Activated CD8-positive, alpha-beta memory T cell treated with anti-CD3 and anti-CD28 coated beads, Interleukin-2, amount 50 U/mL, for 4 hours (primary cell): ENCODE results near the gene AQP1.
A peak's percentile ranks its signal among the peaks of the same experiment; 100 is the strongest.

ENCODE experiments used
- DNase-seq: peaks from one replicate; pipeline ENCODE4 v3.0.0-alpha.2; 2020

AQP1 gene

DNA sequence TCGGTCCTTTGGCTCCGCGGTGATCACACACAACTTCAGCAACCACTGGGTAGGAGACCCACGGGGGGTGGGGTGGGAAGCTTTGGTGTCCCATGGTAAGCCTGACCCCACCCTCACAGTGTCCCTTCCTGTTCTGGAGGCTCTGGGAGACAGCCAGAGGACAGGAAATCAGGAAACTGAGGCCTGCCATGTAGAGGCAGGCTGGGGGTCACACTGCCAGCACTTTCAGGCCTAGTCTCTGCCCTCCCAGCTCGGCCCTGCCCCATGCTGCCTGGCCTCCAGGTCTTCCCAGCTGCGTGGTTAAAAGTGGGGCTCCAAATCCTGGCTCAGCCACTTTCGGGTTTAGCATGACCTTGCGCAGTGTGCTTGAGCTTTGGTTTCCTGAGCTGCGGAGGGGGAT, 10.9 kb downstream of the AQP1 start:
- peak; percentile 5 for DNase-seq

DNA sequence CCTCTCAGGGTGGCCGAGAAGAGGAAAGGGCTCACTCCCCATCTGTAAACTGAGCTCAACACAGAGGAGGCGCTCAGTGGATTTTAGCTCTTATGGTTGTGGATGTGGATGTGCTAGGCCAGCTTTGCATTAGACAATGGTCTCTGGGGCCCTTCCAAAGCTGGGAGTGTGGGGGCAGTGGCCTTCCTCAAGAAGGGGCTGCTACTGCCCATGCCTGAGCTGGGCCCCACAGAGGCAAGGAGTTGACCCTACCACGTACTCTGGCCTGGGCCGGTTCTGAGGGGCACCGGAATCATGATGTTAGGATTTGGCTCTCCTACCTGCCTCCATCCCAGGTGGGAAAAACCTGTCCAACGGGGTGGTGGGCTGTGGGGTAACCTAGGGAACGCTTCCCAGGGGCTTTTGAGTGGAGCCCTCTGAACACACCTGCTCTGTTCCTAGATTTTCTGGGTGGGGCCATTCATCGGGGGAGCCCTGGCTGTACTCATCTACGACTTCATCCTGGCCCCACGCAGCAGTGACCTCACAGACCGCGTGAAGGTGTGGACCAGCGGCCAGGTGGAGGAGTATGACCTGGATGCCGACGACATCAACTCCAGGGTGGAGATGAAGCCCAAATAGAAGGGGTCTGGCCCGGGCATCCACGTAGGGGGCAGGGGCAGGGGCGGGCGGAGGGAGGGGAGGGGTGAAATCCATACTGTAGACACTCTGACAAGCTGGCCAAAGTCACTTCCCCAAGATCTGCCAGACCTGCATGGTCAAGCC, 11.5 kb downstream of the AQP1 start:
- peak; percentile 9 for DNase-seq

DNA sequence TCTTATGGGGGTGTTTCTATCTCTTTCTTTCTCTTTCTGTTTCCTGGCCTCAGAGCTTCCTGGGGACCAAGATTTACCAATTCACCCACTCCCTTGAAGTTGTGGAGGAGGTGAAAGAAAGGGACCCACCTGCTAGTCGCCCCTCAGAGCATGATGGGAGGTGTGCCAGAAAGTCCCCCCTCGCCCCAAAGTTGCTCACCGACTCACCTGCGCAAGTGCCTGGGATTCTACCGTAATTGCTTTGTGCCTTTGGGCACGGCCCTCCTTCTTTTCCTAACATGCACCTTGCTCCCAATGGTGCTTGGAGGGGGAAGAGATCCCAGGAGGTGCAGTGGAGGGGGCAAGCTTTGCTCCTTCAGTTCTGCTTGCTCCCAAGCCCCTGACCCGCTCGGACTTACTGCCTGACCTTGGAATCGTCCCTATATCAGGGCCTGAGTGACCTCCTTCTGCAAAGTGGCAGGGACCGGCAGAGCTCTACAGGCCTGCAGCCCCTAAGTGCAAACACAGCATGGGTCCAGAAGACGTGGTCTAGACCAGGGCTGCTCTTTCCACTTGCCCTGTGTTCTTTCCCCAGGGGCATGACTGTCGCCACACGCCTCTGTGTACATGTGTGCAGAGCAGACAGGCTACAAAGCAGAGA, 12.2 kb downstream of the AQP1 start:
- DNase-seq = peak; percentile 9

DNA sequence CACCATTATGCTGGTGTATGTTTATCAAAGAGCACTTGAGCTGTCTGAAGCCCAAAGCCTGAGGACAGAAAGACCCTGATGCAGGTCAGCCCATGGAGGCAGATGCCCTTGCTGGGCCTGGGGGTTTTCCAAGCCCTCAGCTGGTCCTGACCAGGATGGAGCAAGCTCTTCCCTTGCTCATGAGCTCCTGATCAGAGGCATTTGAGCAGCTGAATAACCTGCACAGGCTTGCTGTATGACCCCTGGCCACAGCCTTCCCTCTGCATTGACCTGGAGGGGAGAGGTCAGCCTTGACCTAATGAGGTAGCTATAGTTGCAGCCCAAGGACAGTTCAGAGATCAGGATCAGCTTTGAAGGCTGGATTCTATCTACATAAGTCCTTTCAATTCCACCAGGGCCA, 13.0 kb downstream of the AQP1 start:
- DNase-seq = peak; percentile 2

DNA sequence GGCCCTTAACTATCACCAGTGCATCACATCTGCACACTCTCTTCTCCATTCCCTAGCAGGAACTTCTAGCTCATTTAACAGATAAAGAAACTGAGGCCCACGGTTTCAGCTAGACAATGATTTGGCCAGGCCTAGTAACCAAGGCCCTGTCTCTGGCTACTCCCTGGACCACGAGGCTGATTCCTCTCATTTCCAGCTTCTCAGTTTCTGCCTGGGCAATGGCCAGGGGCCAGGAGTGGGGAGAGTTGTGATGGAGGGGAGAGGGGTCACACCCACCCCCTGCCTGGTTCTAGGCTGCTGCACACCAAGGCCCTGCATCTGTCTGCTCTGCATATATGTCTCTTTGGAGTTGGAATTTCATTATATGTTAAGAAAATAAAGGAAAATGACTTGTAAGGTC, 13.5 kb downstream of the AQP1 start:
- peak; percentile 5 for DNase-seq

DNA sequence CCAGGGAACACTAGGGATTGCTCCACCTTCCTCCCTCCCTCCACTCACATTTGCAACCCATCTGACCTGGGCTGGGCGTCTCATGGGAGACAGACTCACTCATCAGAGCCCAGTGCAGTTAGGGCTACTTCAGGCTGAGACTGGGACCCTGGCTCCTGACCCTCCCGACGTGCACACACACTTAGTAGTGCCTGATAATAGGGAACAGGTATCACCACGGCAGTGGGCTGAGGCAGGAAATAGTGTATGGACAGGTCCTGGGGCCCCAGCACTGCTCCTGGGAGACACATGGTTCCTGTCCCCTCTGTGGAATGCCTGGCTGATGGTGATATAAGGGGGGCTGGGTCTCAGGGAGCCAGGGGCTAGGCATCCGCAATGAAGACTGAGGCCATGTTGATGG, 14.3 kb downstream of the AQP1 start:
- no peak for DNase-seq

DNA sequence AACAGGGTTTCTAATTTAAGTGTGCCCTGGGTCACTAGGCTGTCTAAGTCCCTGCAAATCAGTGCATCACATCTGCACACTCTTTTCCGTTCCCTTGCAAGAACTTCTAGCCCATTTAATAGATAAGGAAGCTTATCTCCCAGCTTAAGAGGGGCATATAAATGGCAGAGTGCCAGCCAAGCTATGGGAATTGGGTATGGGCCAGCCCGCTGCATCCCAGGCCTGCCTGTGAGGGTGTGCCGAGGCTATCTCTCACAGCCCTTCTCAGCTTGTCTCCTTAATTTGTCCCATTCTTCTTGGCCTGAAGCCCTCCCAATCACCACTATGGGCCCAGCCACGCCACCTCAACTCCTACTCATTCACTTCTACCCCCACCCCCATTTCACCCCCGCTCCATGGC, 14.7 kb downstream of the AQP1 start:
- DNase-seq = peak; percentile 4

DNA sequence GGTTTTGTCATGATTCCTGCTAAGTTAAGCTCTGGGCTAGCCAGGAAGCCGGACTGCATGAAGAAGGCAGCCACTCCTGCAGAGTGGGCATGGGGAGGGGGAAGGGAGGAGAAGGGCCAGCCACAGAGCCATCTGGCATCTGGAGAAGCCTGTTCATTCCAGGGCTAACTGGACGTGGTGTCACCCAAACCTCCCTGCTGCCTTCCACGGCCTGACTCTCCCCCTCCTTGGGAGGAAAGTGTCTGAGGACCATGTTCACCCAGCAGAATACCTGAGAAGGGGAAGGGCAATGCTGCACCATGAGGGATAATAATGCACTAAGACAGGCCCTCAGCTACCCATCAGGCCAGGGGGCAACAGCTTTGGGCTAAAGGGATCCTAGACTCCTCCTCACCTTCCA, 15.4 kb downstream of the AQP1 start:
- peak; percentile 5 for DNase-seq

DNA sequence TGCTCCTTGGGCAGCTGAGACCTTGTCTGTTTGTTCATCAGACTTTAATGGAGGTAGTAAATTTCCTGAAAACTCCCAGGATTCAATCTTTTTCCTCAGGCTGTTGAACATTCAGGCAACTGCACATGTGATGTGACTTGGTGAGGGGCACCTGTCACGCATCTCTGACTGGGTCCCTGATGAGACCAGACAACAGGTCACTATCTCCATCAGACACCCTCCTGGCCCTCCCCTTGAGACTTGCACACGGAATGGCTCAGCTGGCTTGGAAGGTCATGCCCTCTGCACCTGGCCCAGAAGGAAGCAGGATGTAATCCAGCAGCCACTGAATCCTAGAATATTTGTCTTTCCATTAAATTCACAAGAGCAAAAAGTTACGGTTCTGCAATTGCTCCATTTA, 15.9 kb downstream of the AQP1 start:
- no peak for DNase-seq

DNA sequence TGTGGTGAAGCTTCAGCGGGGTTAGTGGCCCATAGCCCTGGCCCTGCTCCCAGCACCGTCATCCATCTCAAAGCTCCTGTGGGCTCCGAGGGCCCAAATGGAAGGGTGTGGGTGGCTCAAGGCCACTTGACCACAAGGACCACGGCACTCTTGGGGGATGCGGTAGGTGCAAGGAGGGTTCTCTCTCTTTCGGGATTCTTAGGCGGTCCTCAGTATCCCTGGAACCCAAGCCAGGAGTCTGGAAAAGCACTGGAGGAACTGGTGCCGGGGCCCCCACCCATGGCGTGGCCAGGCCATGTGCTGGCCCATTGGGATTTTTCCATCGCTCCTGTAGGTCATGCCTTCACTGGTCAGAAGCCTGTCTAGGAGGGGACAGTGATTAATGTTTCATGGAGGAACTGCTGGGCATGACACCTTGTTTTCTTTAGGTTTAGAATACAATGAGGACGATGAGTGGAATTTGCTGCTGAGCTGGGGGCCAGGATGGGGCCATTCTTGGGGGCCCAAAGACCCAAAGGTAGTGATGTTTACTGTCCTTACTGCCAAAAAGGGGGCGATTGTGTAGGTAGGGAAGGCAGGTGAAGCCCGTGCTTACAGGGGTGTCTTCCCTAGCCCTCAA, 16.7 kb downstream of the AQP1 start:
- peak; percentile 4 for DNase-seq

DNA sequence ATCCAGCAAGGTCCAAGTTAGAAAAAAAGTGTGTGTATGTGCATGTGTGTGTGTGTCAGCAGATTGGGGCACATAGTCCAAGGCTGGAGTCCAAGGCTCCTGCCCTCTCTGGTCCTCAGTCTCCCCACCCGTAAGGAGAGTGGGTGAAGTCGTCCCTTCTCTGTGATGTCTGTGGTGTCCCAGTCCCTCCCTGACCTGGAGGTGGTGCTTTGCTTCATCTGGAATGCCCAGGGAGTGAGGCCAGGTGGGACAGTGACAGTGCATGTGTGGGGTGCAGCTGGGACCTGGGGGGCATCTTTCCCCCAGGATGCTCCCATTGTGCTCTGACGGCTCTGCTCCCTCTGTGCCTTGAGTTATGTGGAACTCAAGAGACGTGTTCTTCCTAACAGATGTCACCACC, 18.0 kb downstream of the AQP1 start:
- no peak for DNase-seq

DNA sequence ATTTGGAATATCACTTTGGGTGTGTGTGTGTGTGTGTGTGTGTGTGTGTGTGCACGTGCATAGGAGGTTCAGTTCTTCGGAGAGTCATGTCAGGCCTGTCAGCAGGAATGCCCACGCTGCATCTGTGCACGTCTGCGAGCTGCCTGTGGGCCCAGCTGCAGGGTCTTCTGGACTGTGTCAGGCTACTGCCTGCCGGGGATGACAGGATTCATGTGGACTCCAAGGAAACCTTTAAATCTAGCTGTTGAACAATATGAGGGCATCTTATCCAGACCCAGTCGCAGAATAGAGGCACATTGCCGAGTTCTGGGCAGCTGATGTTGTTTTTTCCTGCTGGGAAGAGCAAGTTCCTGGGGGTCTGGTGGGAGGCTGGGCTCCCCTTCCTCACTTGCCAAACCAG, 19.0 kb downstream of the AQP1 start:
- no peak for DNase-seq

DNA sequence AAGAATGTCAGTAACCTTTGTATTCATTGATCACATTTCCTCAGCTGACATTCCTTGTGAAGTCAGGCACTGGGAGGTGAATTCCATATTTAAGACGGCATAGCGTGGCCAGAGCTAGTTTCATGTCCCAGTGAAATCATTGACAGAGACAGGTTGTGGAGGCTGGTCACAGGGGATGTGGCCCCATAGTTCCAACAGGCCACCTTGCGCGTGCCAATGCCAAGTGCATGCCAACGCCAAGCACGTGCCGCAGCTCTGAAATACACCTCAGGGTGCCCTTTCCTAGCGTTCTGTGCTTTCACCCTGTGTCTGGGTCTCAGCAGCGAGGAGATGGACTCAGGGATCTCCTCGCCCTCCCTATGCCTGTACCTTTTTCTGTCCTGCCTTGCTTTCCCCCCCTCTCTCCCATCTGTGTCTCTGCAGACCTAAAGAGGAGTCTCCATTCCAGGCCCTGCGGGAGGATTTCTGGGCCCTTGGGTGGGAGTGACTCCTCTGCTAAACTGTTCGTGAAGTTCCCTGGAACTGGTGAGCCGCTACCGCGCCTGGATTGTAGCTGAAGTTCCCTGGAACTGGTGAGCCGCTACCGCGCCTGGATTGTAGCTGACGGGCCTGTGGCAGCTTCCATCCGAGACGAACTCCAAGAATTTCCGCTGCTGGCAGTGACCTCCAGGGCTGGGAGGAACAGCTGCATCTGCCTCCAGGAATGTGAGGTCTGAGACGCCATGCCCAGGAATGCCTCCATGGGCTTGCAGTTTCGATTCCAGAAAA, 19.7 kb downstream of the AQP1 start:
- DNase-seq = no peak

DNA sequence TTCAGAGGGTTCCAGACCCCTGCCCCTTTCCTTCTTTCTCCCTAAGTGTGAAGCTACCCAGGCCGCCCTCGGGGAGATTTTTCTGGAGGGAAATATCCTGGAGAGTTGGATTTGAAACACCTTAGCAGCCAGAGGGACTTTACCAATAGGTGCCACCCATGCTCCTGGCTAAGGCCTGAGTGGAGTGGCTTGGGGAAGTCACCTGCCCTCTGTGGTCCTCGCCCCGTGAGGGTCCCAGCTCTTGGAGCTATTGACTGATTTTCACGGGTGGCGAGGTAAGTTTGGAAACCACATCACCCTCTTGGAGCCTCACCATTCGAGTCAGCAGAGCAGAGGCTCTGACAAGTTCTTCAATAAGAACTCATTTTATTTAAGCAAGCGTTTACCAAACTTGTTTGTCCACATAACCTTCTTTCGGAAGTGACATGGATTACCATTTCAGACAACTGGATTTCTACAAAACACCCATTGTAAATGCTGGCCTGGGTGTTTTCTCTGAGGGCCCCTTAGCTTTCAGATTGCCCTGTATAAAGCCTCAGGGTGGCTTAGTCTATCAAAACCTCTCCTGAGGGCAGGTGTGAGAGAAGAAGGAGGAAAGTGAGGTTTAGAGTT, 20.4 kb downstream of the AQP1 start:
- DNase-seq = no peak

DNA sequence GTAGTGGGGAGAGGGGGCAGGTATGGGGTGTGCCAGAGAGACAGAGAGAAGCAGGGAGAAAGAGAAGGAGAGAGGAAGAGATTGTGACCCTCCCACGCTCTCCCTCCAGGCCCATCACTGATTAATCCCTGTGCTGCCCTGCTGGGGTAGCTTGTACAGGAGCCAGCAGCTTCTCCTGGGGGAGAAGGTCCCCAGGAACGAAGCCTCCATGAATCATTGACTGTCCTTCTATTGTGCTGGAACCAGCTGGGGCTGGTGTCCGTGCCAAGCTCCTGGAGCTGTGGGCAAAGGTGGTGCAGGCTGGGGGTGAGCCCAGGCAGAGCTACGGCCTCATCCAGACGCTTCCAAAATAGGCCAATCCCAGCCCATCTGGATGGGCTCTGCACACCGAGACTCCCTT, 20.9 kb downstream of the AQP1 start:
- no peak for DNase-seq

DNA sequence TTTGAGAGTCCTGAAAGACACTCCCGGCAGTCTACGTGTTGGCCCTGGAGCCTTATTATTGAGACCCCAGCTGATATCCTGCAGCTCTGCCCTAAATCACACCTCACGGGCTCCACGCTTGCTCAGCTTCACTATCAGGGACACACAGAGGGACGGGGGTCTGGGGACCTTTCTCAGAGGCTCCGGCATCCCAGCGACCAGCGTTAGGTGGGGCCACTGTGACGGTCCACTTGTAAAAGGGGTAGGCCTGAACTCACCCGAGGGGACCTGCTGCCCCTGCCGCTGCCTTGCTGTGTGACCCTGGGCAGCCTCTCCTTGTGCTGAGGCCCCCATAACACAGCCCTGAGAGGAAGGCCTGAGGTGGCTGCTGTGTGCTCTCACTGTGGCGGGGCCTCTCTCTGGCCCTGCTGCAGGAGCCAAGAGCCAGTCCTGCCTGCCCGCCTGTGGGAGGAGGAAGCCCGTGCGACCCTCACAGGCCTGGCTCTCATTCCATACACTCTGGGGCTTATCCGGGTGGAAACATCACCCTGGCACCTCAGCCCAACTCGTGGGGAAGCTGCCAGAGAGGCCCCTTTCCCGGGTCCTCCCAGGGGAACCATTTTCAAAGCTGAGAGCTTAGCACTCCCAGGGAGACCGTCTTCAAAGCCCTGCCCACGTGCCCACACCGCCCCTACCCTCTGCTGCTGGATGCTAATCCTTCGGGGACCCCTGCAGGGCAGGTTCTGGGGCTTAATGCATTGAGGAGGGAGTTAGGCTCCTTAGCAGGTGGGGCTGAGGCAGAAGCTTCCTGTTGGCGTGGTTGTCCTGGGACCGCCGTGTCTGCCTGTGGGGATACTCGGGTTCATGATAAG, 21.7 kb downstream of the AQP1 start:
- no peak for DNase-seq

DNA sequence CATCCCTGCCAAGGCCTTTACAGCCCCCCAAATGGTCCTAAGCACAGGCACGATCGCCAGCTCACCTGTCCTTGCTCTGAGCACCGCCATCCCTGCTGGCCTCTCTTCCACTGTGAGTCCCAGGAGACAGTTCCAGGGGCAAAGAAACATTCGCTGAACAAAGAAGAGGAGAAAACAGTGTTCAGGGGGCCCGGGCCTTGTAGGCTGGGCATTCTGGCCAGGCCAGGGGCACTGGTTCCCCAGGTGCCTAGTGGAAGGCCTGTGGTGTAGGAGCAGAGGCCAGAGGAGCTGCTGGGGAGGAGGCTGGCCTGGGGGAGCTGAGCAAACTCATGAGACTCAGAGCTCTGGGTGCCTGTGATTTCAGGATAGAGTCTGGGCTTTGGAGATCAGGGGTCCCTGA, 22.6 kb downstream of the AQP1 start:
- DNase-seq = no peak

DNA sequence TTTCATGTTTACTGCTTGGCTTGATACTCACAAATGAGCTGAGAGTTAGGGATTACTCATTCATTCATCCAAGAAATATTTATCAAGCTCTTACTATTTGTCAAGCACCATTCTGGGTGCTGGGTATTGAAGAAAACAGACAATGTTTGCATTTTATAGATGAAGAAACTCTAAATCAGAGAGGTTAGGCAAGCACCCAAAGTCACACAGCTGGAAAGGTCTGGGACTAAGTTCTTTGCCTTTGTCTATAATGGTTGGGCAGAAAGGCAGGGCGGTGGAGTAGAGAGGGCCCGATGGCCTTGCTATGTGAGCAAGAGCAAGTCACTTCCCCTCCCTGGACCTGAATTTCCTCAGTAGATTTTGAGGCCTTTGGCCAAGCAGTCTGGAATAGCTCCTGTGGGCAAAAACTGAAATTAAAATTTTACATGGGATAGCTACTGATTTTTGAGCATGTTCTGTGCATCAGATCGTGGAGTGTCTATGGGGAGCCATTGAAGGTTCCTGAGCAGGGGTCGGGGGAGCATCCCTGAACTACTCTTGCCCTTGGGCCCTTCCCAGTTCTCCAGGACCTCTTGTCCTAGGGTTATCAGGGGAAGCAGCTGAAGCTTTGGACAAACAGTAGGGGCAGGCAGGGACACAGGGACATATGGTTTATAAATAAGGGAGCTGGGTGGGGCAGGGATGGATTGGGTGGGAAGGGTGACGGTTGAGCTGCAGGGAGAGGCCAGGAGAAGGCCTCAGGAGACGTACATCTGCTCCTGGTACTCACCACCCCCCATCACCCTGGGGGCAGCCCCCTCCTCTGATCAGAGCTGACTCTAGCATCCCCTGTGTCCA, 23.3 kb downstream of the AQP1 start:
- DNase-seq = no peak

DNA sequence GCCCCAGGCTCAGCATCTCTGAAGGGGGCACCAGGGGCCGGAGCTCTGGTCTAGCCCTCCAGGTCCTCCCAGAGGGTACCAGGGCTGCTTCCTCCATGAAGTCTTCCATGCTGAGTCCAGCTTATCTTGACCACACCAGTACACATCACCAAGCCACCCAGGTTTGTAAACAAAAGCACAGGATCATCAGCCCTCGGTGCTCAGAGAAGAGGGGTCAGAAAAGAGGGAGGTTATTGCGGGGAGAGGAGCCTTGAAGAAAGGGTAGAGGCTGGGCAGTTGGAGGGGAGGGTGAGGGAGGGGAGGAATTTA, 23.9 kb downstream of the AQP1 start:
- DNase-seq = no peak

DNA sequence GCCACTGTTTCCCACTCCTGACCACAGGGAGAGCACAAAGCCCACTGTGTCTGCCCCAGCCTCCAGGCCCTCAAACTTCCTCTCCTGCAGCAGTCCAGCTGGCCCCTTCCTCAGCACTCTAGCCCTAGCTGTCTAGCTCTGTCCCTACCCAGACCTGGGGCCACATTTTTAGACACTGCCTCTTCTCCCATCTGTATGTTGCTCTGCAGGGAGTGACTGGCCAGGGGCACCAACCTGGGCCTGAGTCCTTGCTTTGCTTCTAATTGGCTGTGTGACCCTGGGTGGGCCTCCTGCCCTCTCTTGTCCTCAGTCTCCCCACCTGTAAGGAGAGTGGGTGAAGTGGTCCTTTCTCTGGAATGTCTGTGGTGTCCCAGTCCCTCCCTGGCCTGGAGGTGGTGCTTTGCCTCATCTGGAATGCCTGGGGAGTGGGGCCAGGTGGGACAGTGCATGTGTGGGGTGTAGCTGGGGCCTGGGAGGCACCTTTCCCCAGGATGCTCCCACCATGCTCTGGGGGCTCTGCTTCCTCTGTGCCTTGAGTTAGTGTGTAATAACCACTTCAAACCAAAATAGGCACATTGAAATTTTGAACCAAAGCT, 25.1 kb downstream of the AQP1 start:
- no peak for DNase-seq

DNA sequence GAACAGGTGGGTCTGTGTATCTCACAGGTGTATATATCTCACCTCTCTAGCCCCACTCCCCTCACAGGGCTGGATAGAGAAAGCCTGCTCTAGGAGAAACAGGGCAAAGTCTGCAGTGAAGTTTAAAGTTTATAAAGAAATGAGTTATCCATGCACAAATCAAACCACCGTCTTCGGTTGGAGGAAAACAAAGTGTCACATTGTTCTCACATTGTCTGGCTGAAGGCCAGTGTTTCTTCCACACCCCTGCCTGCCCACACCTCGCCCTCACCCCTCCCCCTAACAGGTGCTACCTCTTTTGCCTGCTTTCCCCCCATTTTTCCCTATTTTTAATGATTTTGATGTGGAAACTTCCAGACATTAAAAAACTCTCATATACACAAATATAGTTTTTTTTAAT, 25.8 kb downstream of the AQP1 start:
- no peak for DNase-seq
